Natural killer cell treated with Interleukin-12 subunit alpha and Interleukin-12 subunit beta and Interleukin-15 and Interleukin-18, amount 100 ng/mL, for 72 hours (primary cell): Measurements from ENCODE around the gene PIWIL4. TPM values are rescaled to one million over a fixed set of nuclear protein-coding genes. Genes with fewer than 3 reads are reported as not detected.
"Not testable (repeated sequence)": the region's sequence is repeated elsewhere in the genome, so short reads cannot be mapped to it uniquely, and the experiment has no call there.

Experiments
- ATAC-seq, 2 donors: fragments of 150-1000 bp; cut with Tn5 transposase in 1 of 2; sonication (Bioruptor Pico), chemical (Tn5 transposase) in 1 of 2; 2 replicates each; pipeline ENCODE4 v1.10.0; 2021
- DNase-seq: peaks from one replicate; pipeline ENCODE4 v3.0.0; 2022; ENCODE audit warnings: low spot score
- H3K27ac Mint-ChIP-seq, 2 donors: 1 replicate in 1 of 2; 2 replicates in 1 of 2; pipeline ENCODE4 v1.8.0; 2022; ENCODE audit warnings: mixed read lengths in 2 of 2, mild to moderate bottlenecking in 1 of 2, moderate library complexity in 1 of 2
- H3K27me3 Mint-ChIP-seq, 2 donors: 1 replicate in 1 of 2; 2 replicates in 1 of 2; pipeline ENCODE4 v1.8.0; 2022; ENCODE audit warnings: mixed read lengths in 2 of 2
- H3K36me3 Mint-ChIP-seq: one replicate; pipeline ENCODE4 v1.8.0; 2022; ENCODE audit warnings: mixed read lengths
- H3K4me1 Mint-ChIP-seq, 2 donors: 1 replicate in 1 of 2; 2 replicates in 1 of 2; pipeline ENCODE4 v1.8.0; 2022; ENCODE audit warnings: low read depth in 2 of 2, mixed read lengths in 2 of 2, mild to moderate bottlenecking in 1 of 2
- H3K4me3 Mint-ChIP-seq: one replicate; pipeline ENCODE4 v1.8.0; 2022; ENCODE audit warnings: mixed read lengths
- H3K9me3 Mint-ChIP-seq: 2 replicates; pipeline ENCODE4 v1.8.0; 2022; ENCODE audit warnings: mixed read lengths
- total RNA-seq, 2 donors: library from RNA; stranded (reverse); gene quantifications; one replicate each; pipeline ENCODE4 v1.2.3, GENCODE V29; 2022

PIWIL4 gene
- total RNA-seq, 2 donors from 2014 or later: 0.86 to 1.6 TPM

DNA sequence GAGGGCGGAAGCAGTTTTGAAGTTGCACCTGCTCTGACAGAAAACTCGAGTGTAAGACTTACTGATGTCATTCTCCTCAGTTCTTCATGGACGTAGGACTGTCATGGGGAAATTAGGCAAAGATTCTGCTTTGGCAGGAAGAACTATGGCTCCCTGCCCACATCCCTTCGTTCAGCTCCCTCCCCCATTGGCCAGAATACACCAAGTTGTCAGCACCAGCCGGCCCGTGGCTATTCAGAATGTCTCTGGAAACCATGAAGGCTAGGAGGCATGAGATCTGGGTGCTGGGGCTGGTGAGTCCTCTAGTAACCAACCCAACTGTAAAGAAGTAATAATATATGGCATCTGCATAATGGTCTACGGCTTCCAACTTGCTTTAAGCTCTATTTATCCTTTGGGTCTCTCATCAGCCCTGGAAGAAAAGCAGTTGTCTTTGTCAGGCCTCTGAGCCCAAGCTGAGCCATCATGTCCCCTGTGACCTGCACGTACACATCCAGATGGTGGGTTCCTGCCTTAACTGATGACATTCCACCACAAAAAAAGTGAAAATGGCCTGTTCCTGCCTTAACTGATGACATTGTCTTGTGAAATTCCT is 74.1 kb downstream of the PIWIL4 start:
- Mint-ChIP-seq H3K4me1 (peaks cover 7 to 8% of the 10 kb centered on the region in 2 donors), H3K27ac (no peak overlapping the region), H3K9me3 (no peaks in the 10 kb centered on the region), H3K4me3 (no peak overlapping the region), H3K36me3 (no peaks in the 10 kb centered on the region), H3K27me3 (peaks cover 2 to 15% of the 10 kb centered on the region in 2 donors)
- DNase-seq (no peak), ATAC-seq (no peak)

DNA sequence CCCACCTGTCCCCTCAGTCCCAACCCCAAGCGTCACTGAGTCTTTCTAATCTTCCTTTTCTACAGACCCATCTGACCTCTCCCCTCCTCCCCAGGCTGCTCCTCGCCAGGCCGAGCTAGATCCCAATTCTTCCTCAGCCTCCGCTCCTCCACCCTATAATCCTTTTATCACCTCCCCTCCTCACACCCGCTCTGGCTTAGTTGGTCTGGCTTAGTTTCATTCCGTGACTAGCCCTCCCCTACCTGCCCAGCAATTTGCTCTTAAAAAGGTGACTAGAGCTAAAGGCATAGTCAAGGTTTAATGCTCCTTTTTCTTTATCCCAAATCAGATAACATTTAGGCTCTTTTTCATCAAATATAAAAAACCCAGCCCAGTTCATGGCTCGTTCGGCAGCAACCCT is 76.0 kb downstream of the PIWIL4 start:
- H3K36me3 Mint-ChIP-seq, ATAC-seq, H3K9me3 Mint-ChIP-seq, H3K4me3 Mint-ChIP-seq, H3K4me1 Mint-ChIP-seq, DNase-seq, H3K27ac Mint-ChIP-seq: not testable (repeated sequence)
- peaks cover 2 to 24% of the 10 kb centered on the region in 2 donors for H3K27me3 Mint-ChIP-seq

DNA sequence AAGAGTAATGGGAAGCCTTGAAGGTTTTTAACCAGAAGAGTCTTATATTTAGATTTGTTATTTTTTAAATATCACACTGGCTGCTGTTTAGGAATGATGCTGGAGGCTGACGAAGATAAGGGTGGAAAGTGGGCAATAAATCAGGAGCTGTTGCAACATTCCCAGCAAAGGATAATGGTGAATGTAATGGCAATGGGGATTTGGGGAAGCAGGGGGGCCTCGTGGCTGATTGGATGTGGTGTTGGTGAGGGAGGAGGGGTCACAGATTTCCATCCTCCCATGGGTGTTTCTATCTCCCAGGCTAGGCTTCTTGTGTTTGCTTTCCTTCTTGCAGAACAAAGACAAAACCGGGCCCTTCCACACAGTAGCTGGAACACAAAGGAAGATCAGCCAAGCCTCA is 80.8 kb downstream of the PIWIL4 start:
- ATAC-seq (no peak), DNase-seq (no peak)
- Mint-ChIP-seq H3K4me3 (no peak overlapping the region), H3K4me1 (no peaks in the 10 kb centered on the region), H3K27ac (no peak overlapping the region), H3K9me3 (no peaks in the 10 kb centered on the region), H3K36me3 (no peaks in the 10 kb centered on the region), H3K27me3 (peaks cover 6 to 27% of the 10 kb centered on the region in 2 donors)

DNA sequence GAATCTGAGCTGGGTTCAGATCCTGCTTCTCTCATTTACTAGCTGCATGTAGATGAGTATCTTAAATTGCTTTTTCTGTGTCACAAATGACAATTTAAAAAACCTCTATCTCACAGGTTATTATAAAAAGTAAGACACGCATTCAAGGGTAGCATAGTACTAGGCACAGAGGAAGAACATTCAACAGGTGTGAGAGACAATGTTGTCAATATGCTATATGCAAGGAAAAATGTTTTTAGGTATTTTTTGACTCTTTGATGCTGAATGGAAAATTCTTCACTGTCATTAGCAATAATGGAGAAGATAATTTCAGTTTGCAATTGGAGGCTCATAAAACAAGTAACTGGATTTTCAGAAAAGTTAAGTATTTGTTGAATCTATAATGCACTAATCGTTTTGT is 81.6 kb downstream of the PIWIL4 start:
- Mint-ChIP-seq H3K4me1 (no peaks in the 10 kb centered on the region), H3K9me3 (no peaks in the 10 kb centered on the region), H3K36me3 (no peaks in the 10 kb centered on the region), H3K27ac (no peak overlapping the region), H3K4me3 (no peak overlapping the region), H3K27me3 (peaks cover 6 to 27% of the 10 kb centered on the region in 2 donors)
- ATAC-seq (no peak), DNase-seq (no peak)

DNA sequence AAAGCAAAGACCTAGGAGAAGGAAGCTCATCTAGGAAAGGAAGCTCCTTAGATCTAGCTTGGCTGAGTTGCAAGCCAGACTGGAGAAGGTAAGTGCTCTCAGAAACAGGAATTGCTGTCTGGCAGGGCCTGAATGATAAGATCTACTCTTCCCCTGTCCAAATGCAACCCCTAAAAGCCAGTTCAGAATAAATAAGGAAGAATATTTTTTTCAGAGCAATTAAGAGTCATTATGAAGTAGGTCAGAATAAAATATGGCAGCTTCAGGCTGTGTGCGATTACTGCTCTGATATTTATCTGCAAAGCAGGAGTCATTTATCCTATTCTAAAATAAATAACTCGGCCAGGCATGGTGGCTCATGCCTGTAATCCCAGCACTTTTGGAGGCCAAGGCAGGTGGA is 82.1 kb downstream of the PIWIL4 start:
- Mint-ChIP-seq H3K4me1 (no peaks in the 10 kb centered on the region), H3K36me3 (no peaks in the 10 kb centered on the region), H3K4me3 (no peak overlapping the region)

DNA sequence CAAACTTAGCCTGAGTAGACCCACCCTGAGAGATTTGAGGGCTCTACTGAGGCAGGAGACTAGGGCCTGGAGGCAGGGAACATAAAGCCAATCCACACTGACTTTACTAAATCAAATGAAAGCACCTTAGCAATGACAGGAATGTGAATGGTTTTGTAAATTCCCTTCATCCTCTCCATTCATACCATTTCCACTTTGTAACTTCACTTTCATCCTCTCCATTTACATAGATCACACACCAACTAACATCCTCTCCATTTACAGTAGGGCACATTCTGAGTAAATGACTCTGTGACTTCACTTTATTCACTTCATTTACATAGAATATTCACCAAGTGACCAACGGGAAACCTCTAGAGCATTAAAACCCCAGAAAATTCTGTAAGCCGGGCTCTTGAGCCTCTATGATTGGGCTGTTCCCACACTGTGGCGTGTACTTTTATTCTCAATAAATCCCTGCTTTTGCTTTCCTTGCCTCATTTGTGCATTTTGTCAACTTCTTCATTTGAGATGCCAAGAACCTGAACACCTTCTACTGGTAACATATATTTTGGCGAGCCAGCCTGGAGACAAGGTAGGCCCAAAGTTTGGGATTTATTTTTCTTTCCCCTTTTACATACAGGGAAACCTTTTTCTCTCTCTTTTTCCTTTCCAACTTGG is 82.9 kb downstream of the PIWIL4 start:
- H3K27me3 Mint-ChIP-seq: peaks cover 6 to 26% of the 10 kb centered on the region in 2 donors
- H3K4me3 Mint-ChIP-seq: no peak overlapping the region
- no peak overlapping the region for H3K27ac Mint-ChIP-seq
- DNase-seq (no peak), ATAC-seq (no peak)
- no peaks in the 10 kb centered on the region for H3K4me1 Mint-ChIP-seq
- no peaks in the 10 kb centered on the region for H3K36me3 Mint-ChIP-seq
- no peaks in the 10 kb centered on the region for H3K9me3 Mint-ChIP-seq

More for the DNA sequence above, 82.1 kb downstream of the PIWIL4 start:
- DNase-seq (no peak), ATAC-seq (no peak)
- Mint-ChIP-seq H3K27me3 (peaks cover 6 to 27% of the 10 kb centered on the region in 2 donors), H3K9me3 (no peaks in the 10 kb centered on the region), H3K27ac (no peak overlapping the region)

DNA sequence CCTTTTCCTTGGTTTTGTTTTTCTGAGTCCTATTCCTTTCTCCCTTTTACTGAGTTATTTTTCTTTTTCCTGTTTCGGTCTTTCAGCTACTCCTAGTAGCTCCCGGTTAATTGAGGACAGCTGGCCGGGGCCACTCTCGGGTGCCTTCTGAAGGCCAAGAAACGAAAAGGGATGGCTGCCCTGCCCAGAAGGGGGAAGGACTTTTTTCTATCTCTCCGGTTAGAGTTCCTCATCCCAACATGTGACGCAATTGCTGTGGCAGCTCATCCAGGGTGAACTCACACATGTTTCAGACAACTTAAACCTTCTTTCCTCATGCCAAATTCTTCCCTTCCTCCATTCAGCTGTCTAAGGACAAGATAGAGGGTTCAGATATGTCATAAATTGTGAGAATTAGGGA is 83.6 kb downstream of the PIWIL4 start:
- H3K27me3 Mint-ChIP-seq: peaks cover 4 to 19% of the 10 kb centered on the region in 2 donors
- H3K9me3 Mint-ChIP-seq: no peaks in the 10 kb centered on the region
- H3K4me1 Mint-ChIP-seq: no peaks in the 10 kb centered on the region
- H3K27ac Mint-ChIP-seq: no peak overlapping the region
- H3K4me3 Mint-ChIP-seq: no peak overlapping the region
- ATAC-seq: no peak
- DNase-seq: no peak
- H3K36me3 Mint-ChIP-seq: no peaks in the 10 kb centered on the region

DNA sequence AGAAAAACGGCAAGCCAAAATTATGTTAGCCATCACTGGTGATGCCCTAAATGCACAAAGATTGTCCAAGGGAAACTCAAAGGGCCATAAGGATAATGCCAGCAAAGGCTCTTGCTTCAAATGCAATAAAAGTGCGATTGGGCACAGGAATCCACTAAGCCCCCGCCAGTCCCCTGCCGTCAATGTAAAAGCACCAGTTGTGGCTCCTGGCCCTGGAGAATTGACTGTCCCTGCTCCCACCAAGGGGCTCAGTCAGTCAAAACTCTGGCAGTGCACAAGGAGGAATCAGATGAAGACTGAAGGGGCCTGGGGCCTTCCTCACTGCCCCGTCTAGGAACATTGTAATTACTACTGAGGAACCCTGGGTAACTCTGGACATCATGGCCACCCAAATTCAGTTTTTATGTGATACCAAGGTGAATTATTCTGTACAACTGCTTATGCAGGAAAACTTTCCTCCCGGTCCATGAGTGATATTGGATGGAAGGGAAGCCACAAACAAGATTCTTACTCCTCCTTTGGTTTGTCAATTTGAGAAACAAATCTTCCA is 85.6 kb downstream of the PIWIL4 start:
- H3K4me3 Mint-ChIP-seq: no peak overlapping the region
- H3K27ac Mint-ChIP-seq: no peak overlapping the region
- H3K36me3 Mint-ChIP-seq: no peaks in the 10 kb centered on the region
- DNase-seq: no peak
- no peak for ATAC-seq
- no peaks in the 10 kb centered on the region for H3K9me3 Mint-ChIP-seq
- H3K27me3 Mint-ChIP-seq: peaks cover 12 to 23% of the 10 kb centered on the region in 2 donors
- H3K4me1 Mint-ChIP-seq: no peaks in the 10 kb centered on the region

DNA sequence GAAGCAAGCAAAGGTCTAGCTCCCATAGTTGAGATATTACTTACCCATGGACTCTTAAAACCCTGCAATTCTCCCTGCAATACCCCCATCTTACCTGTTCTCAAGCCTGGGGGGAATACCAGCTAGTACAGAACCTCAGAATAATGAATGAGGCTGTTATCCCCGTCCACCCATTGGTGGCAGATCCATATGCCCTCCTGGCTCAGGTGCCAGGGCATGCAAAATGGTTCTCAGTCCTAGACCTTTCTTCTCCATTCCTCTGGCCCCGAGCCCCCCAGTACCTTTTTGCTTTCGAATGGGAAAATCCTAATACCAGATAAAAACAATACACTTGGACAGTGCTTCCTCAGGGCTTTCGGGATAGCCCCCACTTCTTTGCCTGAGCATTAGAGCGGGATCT is 86.4 kb downstream of the PIWIL4 start:
- ATAC-seq (no peak), DNase-seq (no peak)
- Mint-ChIP-seq H3K27me3 (peaks cover 12 to 23% of the 10 kb centered on the region in 2 donors), H3K9me3 (no peaks in the 10 kb centered on the region), H3K36me3 (no peaks in the 10 kb centered on the region), H3K27ac (no peak overlapping the region), H3K4me3 (no peak overlapping the region), H3K4me1 (no peaks in the 10 kb centered on the region)

DNA sequence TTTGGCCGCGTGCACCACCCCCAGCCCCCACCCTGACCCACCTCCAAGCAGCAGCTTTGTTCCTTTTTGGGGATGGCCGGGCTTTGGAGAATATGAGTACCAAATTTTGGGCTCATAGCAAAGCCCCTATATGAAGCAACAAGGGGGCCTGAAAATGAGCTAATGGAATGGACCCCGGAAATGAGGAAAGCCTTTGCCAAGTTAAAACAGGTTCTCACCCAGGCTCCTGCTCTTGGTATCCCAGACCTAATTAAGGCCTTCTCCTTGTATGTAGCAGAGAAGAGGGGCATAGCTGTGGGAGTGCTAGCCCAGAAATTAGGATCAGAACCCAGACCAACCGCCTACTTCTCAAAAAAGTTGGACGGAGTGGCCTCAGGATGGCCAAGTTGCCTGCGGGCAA is 87.0 kb downstream of the PIWIL4 start:
- H3K27ac Mint-ChIP-seq: no peak overlapping the region
- H3K4me1 Mint-ChIP-seq: no peaks in the 10 kb centered on the region
- peaks cover 12 to 23% of the 10 kb centered on the region in 2 donors for H3K27me3 Mint-ChIP-seq
- no peaks in the 10 kb centered on the region for H3K9me3 Mint-ChIP-seq
- DNase-seq (no peak), ATAC-seq (no peak)
- no peak overlapping the region for H3K4me3 Mint-ChIP-seq
- no peaks in the 10 kb centered on the region for H3K36me3 Mint-ChIP-seq

DNA sequence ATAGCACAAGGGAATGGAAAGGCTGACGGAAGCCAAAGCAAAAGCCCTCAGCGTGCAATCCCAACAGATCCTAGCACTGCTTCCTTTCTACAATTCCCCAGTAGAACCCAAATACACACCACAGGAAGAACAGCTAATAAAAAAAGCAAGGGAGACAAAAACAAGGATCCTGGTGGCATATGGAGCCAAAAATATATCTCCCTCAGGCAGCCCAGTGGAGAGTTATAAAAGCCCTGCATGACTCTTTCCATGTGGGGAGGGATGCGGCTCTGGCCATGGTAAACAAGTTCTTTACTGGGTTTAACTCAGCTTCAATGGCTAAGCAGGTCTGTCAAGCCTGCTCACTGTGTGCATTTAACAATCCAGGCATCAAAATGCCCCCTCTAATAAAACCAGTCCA is 88.1 kb downstream of the PIWIL4 start:
- DNase-seq (no peak), ATAC-seq (no peak)
- Mint-ChIP-seq H3K9me3 (no peaks in the 10 kb centered on the region), H3K27ac (no peak overlapping the region), H3K27me3 (peaks cover 12 to 22% of the 10 kb centered on the region in 2 donors), H3K36me3 (no peaks in the 10 kb centered on the region), H3K4me3 (no peak overlapping the region), H3K4me1 (no peaks in the 10 kb centered on the region)

DNA sequence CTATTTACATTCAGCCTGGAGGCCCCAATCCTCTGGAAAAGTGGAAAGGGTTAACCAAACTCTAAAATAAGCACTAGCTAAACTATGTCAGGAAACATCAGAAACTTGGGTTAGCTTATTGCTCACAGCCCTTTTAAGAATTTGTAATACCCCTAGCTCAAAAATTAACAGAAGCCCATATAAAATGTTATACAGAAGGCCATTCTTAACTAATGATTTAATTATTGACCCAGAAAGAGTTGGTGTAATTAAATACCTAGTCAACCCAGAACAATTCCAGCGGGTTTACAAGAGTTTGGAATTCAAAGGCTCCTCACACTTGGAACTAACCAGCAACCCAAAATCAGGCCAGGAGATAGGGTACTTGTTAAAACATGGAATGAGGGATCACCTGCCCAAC is 88.8 kb downstream of the PIWIL4 start:
- Mint-ChIP-seq H3K4me3 (no peak overlapping the region), H3K9me3 (no peaks in the 10 kb centered on the region), H3K27ac (no peak overlapping the region), H3K27me3 (peaks cover 8 to 18% of the 10 kb centered on the region in 2 donors), H3K36me3 (no peaks in the 10 kb centered on the region), H3K4me1 (no peaks in the 10 kb centered on the region)
- DNase-seq (no peak), ATAC-seq (no peak)

DNA sequence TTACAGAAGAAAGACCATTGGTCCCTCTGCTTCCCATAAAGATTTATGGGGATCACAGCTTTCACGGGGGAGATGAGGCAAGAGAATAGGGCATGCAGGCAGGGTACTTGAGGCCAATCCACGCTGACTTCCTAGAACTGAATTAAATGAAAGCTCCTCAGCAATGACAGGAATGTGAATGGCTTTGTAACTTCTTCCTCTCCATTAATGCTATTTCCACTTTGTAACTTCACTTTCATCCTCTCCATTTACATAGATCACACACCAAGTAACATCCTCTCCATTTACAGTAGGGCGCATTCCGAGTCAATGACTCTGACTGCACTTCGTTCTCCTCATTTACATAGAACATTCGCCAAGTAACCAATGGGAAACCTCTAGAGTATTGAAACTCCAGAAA is 89.8 kb downstream of the PIWIL4 start:
- Mint-ChIP-seq H3K27me3 (peaks cover 15 to 25% of the 10 kb centered on the region in 2 donors), H3K4me1 (peaks cover 0 to 6% of the 10 kb centered on the region in 2 donors), H3K27ac (no peak overlapping the region), H3K4me3 (no peak overlapping the region), H3K36me3 (no peaks in the 10 kb centered on the region), H3K9me3 (no peaks in the 10 kb centered on the region)
- DNase-seq: no peak
- ATAC-seq: no peak

DNA sequence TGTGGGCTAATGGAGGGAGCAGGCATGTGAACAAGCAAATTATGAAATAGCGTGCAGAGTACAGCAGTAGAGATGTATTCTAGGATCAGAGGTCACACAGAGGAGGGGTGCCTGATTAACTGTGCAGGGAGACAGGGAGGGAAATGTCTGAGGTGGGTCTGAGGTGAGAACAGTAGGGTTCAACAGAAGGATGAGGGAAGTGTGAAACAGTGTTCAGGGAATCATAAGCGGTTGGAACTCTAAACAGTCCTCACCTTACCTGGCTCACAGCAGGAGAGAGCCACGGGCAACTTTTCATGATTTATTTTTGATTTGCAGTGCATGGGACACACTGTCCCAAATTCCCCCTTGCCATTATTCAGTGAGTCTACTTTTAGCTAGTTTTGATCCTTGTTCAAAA is 90.5 kb downstream of the PIWIL4 start:
- Mint-ChIP-seq H3K36me3 (no peaks in the 10 kb centered on the region), H3K27me3 (peaks cover 15 to 27% of the 10 kb centered on the region in 2 donors), H3K27ac (no peak overlapping the region), H3K4me1 (peaks cover 0 to 6% of the 10 kb centered on the region in 2 donors), H3K4me3 (no peak overlapping the region), H3K9me3 (no peaks in the 10 kb centered on the region)
- peak in 1 of 2 donors; percentile 31 for ATAC-seq
- DNase-seq: no peak
